22Rv1 (cell line): ENCODE results near the gene CBLN3.

ENCODE experiments used
- H3K27ac ChIP-seq: fragments of 450-650 bp; 2 replicates; pipeline ENCODE4 v1.5.1; 2017
- CTCF ChIP-seq: fragments of 450-650 bp; IDR thresholded peaks from 2 replicates; pipeline ENCODE4 v1.5.1; 2017; ENCODE audit warnings: mild to moderate bottlenecking
- ZFX ChIP-seq: fragments of 450-650 bp; IDR thresholded peaks from 2 replicates; pipeline ENCODE4 v1.6.1; 2017; ENCODE audit warnings: antibody characterized with exemption, borderline replicate concordance

The CBLN3 gene

GRCh38 chr14:24379907-24380730 lies 49.3 kb downstream of the CBLN3 start:
- TF ChIP-seq ZFX (no peak), CTCF (no peak)
- no peak overlapping the region for H3K27ac ChIP-seq

GRCh38 chr14:24378981-24379906 lies 50.2 kb downstream of the CBLN3 start:
- H3K27ac ChIP-seq = no peak overlapping the region

GRCh38 chr14:24378327-24378726 lies 51.1 kb downstream of the CBLN3 start:
- TF ChIP-seq ZFX (no peak), CTCF (no peak)
- no peak overlapping the region for H3K27ac ChIP-seq

More at GRCh38 chr14:24378981-24379906, 50.2 kb downstream of the CBLN3 start:
- TF ChIP-seq CTCF = no peak
- no peak for TF ChIP-seq ZFX

- no peak overlapping the region for H3K27ac ChIP-seq
- no peak for TF ChIP-seq CTCF
- TF ChIP-seq ZFX = no peak
Observed at GRCh38 chr14:24377657-24378056, 51.8 kb downstream of the CBLN3 start.

- TF ChIP-seq CTCF (no peak), ZFX (no peak)
- H3K27ac ChIP-seq = no peak overlapping the region
Observed at GRCh38 chr14:24377126-24377525, 52.3 kb downstream of the CBLN3 start.
